Lower leg skin (tissue), 3 donors: ENCODE data around the gene HSPB6.

ENCODE experiments used
- CTCF ChIP-seq, 3 donors: fragments of 450-650 bp; IDR thresholded peaks; one replicate each; pipeline ENCODE4 v1.5.1; 2016; ENCODE audit warnings: antibody characterized with exemption in 3 of 3, mild to moderate bottlenecking in 3 of 3, moderate library complexity in 2 of 3
- POLR2A ChIP-seq, 2 donors: fragments of 450-650 bp; IDR thresholded peaks; one replicate each; pipeline ENCODE4 v1.6.1; 2016 to 2017; ENCODE audit warnings: antibody characterized with exemption in 2 of 2, mild to moderate bottlenecking in 1 of 2, moderate library complexity in 1 of 2

- TF ChIP-seq CTCF (IDR thresholded peaks at IDR 0.05), result no peak
- TF ChIP-seq POLR2A (IDR thresholded peaks at IDR 0.05), result no peak
Measured at GRCh38 chr19:35740108-35740422, 16.8 kb downstream of the HSPB6 start.
